ENCODE data around the gene RFX4.

DNA sequence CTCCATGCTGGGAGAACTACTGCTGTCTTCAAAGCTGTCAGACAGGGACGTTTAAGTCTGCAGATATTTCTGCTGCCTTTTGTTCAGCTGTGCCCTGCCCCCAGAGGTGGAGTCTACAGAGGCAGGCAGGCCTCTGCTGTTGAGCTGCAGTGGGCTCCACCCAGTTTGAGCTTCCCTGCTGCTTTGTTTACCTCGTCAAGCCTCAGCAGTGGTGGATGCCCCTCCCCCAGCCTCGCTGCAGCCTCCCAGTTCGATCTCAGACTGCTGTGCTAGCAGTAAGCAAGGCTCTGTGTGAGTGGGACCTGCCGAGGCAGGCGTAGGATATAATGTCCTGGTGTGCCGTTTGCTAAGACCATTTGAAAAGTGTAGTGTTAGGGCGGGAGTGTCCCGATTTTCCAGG is 31.4 kb upstream of the RFX4 start:
- TF ChIP-seq, protein P1, sequence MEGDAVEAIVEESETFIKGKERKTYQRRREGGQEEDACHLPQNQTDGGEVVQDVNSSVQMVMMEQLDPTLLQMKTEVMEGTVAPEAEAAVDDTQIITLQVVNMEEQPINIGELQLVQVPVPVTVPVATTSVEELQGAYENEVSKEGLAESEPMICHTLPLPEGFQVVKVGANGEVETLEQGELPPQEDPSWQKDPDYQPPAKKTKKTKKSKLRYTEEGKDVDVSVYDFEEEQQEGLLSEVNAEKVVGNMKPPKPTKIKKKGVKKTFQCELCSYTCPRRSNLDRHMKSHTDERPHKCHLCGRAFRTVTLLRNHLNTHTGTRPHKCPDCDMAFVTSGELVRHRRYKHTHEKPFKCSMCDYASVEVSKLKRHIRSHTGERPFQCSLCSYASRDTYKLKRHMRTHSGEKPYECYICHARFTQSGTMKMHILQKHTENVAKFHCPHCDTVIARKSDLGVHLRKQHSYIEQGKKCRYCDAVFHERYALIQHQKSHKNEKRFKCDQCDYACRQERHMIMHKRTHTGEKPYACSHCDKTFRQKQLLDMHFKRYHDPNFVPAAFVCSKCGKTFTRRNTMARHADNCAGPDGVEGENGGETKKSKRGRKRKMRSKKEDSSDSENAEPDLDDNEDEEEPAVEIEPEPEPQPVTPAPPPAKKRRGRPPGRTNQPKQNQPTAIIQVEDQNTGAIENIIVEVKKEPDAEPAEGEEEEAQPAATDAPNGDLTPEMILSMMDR (IDR thresholded peaks at IDR 0.05), result no peak
- no peak for TF ChIP-seq POLR2A (IDR thresholded peaks at IDR 0.05)

All from esophagus squamous epithelium (tissue), 4 donors.